Activated gamma-delta T cell (primary cell): ENCODE data around the gene GXYLT2.

ENCODE experiments used
- DNase-seq: peaks from one replicate; lab custom pipeline; 2025; lab: John Stamatoyannopoulos, UW

The GXYLT2 gene

GRCh38 chr3:73018298-73018697 lies 130.5 kb downstream of the GXYLT2 start:
- no peak for DNase-seq

DNA sequence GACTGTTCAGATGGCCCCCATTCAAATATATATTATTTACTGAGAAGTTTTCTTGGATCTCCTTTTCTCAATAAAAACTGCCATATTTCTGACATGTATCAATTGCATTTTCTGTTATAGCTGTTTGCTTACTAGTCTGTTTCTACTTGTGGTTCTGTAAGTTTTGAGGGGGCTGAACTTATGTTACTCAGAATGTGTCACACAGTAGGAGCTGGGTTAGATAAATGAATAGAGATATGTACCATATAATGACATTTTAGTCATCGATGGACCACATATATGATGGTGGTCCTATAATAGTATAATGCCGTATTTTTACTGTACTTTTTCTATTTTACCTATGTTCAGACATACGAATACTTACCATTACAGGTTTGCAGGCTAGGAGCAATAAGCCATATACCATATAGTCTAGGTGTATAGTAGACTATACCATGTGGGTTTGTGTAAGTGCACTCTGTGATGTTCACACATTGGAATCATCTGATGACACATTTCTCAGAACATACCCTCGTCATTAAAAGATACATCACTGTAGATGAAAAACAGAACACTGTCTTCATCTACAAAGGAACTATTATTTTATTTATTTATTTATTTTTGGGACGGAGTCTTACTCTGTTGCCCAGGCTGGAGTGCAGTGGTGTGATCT lies 131.1 kb downstream of the GXYLT2 start:
- no peak for DNase-seq

- DNase-seq: no peak
Observed at GRCh38 chr3:73021301-73021835, 133.5 kb downstream of the GXYLT2 start.

GRCh38 chr3:73024836-73025235 lies 137.0 kb downstream of the GXYLT2 start:
- no peak for DNase-seq

DNA sequence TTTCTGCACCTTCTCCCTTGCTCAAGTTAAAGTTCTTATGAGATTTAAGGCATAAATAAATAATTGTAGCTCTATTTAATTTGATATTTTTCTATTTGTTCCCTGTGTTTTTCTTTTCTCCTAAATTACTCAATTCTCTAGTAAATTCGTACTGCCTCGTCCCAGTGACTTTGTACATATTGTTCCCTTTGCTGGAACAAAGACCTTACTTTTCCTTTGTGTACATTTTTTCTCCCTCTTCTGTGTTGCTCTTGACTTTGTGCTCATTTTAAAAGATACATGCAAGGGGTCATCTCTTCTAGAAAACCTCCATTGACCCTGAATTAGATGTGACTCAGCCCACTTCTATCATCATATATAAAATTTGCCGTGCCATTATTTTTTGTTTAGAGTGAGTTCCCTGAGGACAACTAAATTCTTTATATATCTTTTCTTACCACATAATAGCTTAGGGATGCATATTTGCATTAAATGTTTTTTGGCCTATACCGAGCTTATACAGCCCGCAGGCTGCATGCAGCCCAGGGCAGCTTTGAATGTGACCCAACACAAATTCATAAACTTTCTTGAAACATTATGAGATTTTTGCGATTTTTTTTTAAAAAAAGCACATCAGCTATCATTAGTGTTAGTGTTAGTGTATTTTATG lies 138.4 kb downstream of the GXYLT2 start:
- DNase-seq: no peak
